Measurements from ENCODE around the gene APP. TPM values are rescaled to one million over a fixed set of nuclear protein-coding genes. Genes with fewer than 3 reads are reported as not detected.

APP gene
- total and polyA plus RNA-seq, 10 of the 15 experiments (the other 5 are each of a cell fraction or from before 2014, with no cell fraction given) = 8.8 to 94.9 (median 51.0) TPM

- DNase-seq (ENCODE audit: low read depth, low spot score) (no peak), FAIRE-seq (no peak), ATAC-seq (no peak)
- no TSS peak for BruUV-seq (replicated peaks)
- ChIA-PET POLR2A (no interaction called here), RAD21 (ENCODE audit: unreplicated experiment) (no interaction called here), SMC1A (ENCODE audit: uncharacterized antibody, unreplicated experiment) (interaction anchor here (0.7 kb wide), 1 partner anchor 135 kb away, joined by 3 read pairs; no protein-coding TSS in a partner anchor), CTCF (interaction anchor here (1.2 kb wide), 1 partner anchor 252 kb away, joined by 3 read pairs; no protein-coding TSS in a partner anchor)
- no peaks in the 10 kb centered on the region for H3K27me3 ChIP-seq (replicated peaks in 1 of 2; ENCODE audit: control insufficient read depth in 2 of 2, insufficient read depth in 2 of 2, low read length in 1 of 2)
- WGBS (ENCODE audit: insufficient coverage, insufficient replicate concordance, low lambda C conversion rate, missing lambda C conversion rate) = 2% methylated on average over 3 of the region's 3 CpGs
- H2AFZ ChIP-seq (ENCODE audit: control insufficient read depth, low read depth, low read length) = no peak overlapping the region
- H3K9ac ChIP-seq (ENCODE audit: control insufficient read depth, insufficient read depth, low read length) = no peak overlapping the region
- H3K9me3 ChIP-seq (replicated peaks; ENCODE audit: control insufficient read depth, insufficient read depth, low read length) = no peaks in the 10 kb centered on the region
- in situ Hi-C loops (cut with MboI) (no loop called here), intact Hi-C loops (cut with micrococcal nuclease; ENCODE audit: unreplicated experiment) (no loop called here)
- H4K20me1 ChIP-seq (ENCODE audit: control insufficient read depth, insufficient read depth) = no peaks in the 10 kb centered on the region
- H3K79me2 ChIP-seq (ENCODE audit: control insufficient read depth, insufficient read depth, low read length) = no peaks in the 10 kb centered on the region; the same call in none of the 2 replicates
- no peak overlapping the region for H3K27ac ChIP-seq (ENCODE audit: control insufficient read depth, insufficient read depth)
- H3K36me3 ChIP-seq (ENCODE audit: control insufficient read depth in 2 of 2, insufficient read depth in 2 of 2, low read length in 1 of 2) = no peaks in the 10 kb centered on the region
- H3K4me3 ChIP-seq = no peak overlapping the region
- no peaks in the 10 kb centered on the region for H3K4me1 ChIP-seq (ENCODE audit: control insufficient read depth, insufficient read depth, low read length)
- no peak overlapping the region for H3K4me2 ChIP-seq (ENCODE audit: control insufficient read depth, insufficient read depth)
- no peak for TF ChIP-seq POLR2A (IDR thresholded peaks at IDR 0.05; ENCODE audit: low read depth, low read length)
- no peak for TF ChIP-seq TCF3 (IDR thresholded peaks at IDR 0.05; ENCODE audit: borderline replicate concordance, insufficient read depth, low read depth, low read length)
- no peak for TF ChIP-seq HCFC1 (IDR thresholded peaks at IDR 0.05; ENCODE audit: low read length)
- TF ChIP-seq JUNB (IDR thresholded peaks at IDR 0.05) = no peak
- no peak for TF ChIP-seq RBBP5 (conservative IDR thresholded peaks at IDR 0.05)
- no peak for TF ChIP-seq NFXL1 (IDR thresholded peaks at IDR 0.05; ENCODE audit: borderline replicate concordance)
- TF ChIP-seq ATF7 (IDR thresholded peaks at IDR 0.05; ENCODE audit: low read depth) = no peak
- TF ChIP-seq, protein P1, sequence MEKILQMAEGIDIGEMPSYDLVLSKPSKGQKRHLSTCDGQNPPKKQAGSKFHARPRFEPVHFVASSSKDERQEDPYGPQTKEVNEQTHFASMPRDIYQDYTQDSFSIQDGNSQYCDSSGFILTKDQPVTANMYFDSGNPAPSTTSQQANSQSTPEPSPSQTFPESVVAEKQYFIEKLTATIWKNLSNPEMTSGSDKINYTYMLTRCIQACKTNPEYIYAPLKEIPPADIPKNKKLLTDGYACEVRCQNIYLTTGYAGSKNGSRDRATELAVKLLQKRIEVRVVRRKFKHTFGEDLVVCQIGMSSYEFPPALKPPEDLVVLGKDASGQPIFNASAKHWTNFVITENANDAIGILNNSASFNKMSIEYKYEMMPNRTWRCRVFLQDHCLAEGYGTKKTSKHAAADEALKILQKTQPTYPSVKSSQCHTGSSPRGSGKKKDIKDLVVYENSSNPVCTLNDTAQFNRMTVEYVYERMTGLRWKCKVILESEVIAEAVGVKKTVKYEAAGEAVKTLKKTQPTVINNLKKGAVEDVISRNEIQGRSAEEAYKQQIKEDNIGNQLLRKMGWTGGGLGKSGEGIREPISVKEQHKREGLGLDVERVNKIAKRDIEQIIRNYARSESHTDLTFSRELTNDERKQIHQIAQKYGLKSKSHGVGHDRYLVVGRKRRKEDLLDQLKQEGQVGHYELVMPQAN (conservative IDR thresholded peaks at IDR 0.05) = no peak
- TF ChIP-seq, protein P2, sequence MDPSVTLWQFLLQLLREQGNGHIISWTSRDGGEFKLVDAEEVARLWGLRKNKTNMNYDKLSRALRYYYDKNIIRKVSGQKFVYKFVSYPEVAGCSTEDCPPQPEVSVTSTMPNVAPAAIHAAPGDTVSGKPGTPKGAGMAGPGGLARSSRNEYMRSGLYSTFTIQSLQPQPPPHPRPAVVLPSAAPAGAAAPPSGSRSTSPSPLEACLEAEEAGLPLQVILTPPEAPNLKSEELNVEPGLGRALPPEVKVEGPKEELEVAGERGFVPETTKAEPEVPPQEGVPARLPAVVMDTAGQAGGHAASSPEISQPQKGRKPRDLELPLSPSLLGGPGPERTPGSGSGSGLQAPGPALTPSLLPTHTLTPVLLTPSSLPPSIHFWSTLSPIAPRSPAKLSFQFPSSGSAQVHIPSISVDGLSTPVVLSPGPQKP (IDR thresholded peaks at IDR 0.05; ENCODE audit: low read depth, low read length) = no peak
- TF ChIP-seq, protein P3, sequence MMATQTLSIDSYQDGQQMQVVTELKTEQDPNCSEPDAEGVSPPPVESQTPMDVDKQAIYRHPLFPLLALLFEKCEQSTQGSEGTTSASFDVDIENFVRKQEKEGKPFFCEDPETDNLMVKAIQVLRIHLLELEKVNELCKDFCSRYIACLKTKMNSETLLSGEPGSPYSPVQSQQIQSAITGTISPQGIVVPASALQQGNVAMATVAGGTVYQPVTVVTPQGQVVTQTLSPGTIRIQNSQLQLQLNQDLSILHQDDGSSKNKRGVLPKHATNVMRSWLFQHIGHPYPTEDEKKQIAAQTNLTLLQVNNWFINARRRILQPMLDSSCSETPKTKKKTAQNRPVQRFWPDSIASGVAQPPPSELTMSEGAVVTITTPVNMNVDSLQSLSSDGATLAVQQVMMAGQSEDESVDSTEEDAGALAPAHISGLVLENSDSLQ (IDR thresholded peaks at IDR 0.05) = no peak
- TF ChIP-seq RB1 (IDR thresholded peaks at IDR 0.05; ENCODE audit: borderline replicate concordance) = no peak
- TF ChIP-seq EED (IDR thresholded peaks at IDR 0.05; ENCODE audit: low read depth) = no peak
- no peak for TF ChIP-seq CEBPZ (IDR thresholded peaks at IDR 0.05; ENCODE audit: low read depth, low read length)
- no peak for TF ChIP-seq EP300 (IDR thresholded peaks at IDR 0.05; ENCODE audit: borderline replicate concordance in 1 of 2, control insufficient read depth in 1 of 2, low read depth in 2 of 2, low read length in 2 of 2)
Measured at GRCh38 chr21:26148071-26148839, 22.3 kb downstream of the APP start.

Data from GM12878 (cell line).